Frontal cortex (tissue), 4 donors: ENCODE measurements around the gene GEMIN4. TPM values are rescaled to one million over a fixed set of nuclear protein-coding genes. Genes with fewer than 3 reads are reported as not detected.
"Not testable (repeated sequence)": the region's sequence is repeated elsewhere in the genome, so short reads cannot be mapped to it uniquely, and the experiment has no call there.

ENCODE experiments used
- DNase-seq, 2 donors: peaks; one replicate each; pipeline ENCODE4 v3.0.0; 2012; ENCODE audit warnings: low spot score in 2 of 2
- FAIRE-seq: peaks from 2 replicates; lab custom pipeline; 2012; peaks lifted over from hg19 to GRCh38; lab: Jason Lieb, UNC
- total RNA-seq: library from RNA; depleted of rRNA; stranded (reverse); fragments of >200 nt; gene quantifications from one replicate; pipeline ENCODE4 v1.2.3, GENCODE V29; 2014
- donor health status: control.
- donor health status: control.
- donor health status: control.

GEMIN4 gene
- total RNA-seq, 1 donor from 2014 or later: 7.7 TPM

DNA sequence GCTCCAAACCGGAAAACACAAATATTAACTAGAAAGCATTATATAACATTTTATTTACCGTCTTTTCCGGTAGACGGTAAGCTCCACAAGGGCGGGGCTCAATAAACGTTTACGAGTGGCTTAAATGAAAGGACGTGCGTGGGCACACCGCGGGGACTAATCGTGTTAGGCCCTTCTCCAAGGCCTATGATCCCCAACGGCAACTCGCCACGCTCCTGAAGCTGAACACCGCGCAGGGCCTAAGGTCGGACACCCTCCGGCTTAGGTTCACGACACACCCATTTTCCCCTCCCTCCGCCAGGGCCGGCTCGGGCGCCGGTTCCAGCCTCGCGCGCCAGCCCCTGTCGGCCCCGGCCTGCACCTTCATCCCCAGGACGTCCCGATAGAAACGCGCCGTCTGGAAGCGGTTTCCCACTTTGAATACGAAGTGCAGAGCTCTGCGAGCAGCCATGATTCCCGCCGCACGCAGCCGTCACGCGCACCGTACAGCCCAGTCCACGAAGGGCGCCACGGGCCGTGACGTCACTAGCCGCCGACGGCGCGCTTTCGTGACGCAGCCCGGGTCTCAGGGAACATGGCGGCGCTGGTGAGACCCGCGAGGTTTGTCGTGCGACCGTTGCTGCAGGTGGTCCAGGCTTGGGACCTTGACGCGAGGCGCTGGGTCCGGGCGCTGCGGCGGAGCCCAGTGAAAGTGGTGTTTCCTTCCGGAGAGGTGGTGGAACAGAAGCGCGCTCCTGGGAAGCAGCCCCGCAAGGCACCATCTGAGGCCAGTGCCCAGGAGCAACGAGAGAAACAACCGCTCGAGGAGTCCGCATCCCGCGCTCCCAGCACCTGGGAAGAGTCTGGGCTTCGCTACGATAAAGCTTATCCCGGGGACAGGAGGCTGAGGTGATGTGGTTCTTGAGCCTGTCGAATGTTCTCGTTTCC, 30.0 kb upstream of the GEMIN4 start, which contains the start of the genes GLOD4 and MRM3:
Gene GLOD4, minus strand, starts transcription at position 476 of the 927 bp plus-strand sequence. Its CDS starts 25 bp downstream, at position 451.
Gene MRM3, plus strand, starts transcription at position 549 of the 927 bp plus-strand sequence. Its CDS starts 26 bp downstream, at position 575.
- peak; percentile 95 to 96 for DNase-seq
- FAIRE-seq: no peak

DNA sequence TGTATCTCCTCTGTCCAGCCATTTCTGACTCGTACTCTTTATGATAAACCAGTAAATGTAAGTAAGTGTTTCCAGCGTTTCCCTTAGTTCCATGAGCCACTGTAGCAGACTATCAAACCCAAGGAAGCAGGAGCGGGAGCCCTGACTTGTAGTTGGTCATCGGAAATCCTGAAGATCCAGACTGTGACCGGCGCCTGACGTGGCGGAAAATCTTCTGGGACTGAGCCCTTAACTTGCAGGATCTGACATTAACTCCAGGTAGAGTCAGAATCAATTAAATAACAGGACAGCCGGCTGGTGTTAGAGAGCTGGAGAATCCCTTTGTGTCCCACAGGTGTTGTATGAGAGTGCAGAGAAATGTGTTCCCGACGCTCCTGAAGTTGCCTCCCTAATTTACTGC, 26.0 kb upstream of the GEMIN4 start:
- FAIRE-seq (no peak), DNase-seq (no peak)

DNA sequence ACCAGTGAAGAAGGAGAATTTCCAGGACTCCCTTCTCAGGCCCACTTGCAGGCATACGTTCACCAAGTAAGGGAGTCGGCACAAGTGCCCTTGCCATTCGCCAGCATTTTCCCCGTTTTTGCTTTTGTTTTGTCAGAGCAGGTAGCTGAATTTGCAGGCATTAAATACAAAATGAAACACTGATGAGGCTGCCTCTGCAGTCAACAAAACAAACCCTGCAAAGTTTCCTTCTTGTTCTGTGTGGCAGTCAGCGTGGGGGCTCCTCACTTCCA, 22.2 kb upstream of the GEMIN4 start:
- FAIRE-seq (no peak), DNase-seq (no peak)

DNA sequence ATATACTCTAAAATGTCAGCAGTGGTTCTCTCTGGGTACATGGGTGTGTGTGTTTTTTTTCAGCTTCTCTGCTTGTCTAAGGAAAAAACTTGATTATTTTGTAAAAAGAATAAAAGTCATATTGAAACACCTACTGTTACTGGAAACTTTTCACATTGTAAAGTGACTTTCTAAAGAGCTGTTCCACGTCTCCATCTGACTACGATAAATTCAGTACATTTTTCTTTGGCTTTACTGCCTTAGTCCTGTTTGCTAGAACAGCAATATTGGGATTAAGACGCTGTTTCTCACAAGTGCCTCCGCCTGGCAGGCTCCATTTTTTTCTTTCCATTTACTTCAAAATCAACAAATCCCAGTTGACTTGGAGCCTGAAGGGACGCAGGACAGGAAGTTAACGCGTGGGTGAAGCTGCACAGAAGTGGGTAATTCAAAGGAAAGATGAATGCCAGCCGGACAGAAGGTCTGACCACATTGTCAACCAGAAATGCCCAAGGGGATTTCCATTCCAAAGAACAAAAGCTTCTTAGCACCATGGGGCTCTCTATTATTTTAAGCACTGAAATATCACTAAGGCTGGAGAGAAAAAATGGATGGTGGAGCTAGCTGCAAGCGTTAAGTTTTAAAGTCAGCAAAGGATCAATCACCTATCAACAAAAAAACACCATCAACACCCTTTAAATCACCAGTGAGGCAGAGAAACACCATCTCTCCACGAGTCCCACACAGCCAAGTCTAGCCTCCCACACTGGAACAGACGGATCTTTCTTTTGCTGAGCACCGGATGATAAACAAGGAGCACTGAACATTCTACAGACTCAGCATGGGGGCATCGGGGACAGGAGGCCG, 21.6 kb upstream of the GEMIN4 start:
- FAIRE-seq: no peak

DNA sequence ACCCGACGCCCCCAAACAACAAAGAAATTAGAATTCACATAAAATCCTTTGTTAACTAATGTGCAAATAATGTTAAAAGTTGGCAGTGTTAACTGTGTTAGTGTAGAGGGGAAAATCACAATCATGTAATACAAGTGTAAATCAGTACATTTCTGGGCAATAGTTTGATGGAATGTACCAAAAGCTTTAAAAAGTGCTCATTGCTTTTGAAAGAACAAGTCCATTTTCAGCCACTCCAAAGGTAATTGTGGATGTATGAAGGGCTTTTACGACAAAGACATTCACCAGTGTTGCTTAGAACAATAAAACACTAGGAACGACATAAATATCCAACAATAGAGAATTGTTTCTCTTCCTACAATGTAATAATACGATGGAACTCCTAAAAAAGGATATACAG, 21.0 kb upstream of the GEMIN4 start:
- no peak for FAIRE-seq

More for the DNA sequence above, 21.6 kb upstream of the GEMIN4 start:
- DNase-seq: no peak

DNA sequence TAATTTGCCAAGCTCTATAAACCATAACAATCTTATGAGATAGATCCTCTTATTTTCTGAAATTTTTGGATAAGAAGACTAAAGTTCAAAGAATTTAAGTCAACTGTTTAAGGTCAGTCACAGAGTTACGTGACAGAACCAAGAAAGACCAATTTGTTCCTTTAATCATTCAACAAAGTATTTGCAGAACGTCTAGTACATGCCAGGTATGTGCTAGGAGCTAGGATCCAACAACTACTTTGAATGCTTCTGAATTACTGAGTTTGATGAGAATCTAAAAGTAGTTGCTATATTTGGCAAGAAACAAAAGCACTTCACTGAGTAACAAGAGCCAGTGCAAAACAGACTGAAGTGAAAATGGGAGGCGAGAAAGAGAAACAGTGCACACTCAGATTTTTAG, 15.0 kb upstream of the GEMIN4 start:
- DNase-seq (no peak), FAIRE-seq (no peak)

More for the DNA sequence above, 21.0 kb upstream of the GEMIN4 start:
- DNase-seq: no peak

DNA sequence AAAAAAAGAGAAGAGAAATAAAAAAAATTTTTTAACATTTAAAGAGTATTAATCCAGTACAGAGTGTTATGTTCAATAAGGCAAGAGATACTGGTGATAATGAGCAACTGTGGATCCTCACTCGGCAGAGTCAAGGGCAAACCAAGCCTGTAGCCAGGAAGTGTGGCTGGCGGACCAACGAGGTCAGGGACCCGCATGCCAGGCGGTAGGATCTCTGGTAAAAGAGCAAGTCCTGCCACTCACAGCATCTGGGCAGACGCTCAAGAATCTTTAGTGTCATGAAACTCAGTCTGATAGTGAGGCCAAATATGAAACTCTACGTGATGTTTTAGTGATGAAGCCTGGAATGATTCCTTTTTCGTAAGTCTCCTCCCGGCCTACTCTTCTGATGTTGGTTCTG, 8.3 kb upstream of the GEMIN4 start:
- DNase-seq: no peak
- FAIRE-seq: no peak

DNA sequence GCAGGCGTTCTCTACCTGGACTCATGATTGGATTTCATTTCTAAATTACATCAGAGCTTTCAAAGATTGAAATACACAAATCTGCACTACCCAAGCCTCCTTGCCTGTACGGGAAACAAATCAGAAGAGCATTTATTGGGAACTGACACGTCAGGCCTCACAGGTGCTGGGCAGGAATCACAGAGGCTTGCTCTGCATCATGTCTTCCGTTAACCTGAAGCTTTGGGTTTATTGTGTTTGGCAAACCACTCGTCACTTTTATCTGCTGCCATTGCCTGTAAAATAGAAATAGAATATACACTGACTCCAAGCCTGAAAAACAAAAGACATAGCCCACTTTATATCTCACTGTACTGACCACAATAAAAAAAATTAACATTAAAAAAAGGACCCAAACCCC, 7.9 kb upstream of the GEMIN4 start:
- DNase-seq (no peak), FAIRE-seq (no peak)

DNA sequence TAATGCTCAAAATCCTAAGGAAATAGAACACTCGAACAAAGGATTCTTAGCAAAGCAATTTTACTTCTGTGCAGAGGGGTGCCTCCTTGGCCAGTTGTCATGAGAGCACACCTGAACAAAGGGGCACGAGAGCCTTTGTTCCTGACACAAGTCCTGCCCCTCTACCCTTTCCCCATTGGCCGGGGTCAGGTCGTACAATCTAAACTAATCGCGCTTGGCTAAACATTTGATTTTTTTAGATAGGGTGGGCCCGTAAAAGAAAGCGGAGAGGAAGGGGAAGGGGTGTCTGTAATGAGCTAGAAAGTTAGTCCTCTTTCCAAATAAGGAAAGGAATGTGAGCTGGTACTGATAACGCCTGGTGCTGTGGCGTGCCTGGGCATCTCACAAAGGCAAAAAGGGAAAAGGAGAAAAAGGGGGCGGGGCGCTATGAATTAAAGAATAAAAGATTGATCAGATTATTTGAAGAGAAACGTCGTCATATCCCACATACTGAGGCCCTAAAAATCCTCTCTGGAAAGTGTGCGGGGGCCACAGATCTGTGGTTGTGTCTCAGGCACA, 4.0 kb upstream of the GEMIN4 start:
- FAIRE-seq, DNase-seq: not testable (repeated sequence)

DNA sequence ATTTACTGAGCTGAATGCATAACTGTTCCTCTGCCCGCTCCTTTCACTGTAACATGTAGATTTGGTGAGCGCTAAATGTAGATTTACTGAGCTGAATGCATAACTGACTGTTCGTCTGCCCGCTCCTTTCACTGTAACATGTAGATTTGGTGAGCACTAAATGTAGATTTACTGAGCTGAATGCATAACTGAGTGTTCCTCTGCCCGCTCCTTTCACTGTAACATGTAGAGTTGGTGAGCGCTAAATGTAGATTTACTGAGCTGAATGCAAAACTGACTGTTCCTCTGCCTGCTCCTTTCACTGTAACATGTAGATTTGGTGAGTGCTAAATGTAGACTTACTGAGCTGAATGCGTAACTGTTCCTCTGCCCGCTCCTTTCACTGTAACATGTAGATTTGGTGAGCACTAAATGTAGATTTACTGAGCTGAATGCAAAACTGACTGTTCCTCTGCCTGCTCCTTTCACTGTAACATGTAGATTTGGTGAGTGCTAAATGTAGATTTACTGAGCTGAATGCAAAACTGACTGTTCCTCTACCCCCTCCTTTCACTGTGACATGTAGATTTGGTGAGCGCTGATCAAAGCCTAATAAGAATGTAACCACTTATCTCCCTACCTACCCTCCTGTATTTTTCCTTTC, 3.4 kb upstream of the GEMIN4 start:
- not testable (repeated sequence) for FAIRE-seq, DNase-seq

DNA sequence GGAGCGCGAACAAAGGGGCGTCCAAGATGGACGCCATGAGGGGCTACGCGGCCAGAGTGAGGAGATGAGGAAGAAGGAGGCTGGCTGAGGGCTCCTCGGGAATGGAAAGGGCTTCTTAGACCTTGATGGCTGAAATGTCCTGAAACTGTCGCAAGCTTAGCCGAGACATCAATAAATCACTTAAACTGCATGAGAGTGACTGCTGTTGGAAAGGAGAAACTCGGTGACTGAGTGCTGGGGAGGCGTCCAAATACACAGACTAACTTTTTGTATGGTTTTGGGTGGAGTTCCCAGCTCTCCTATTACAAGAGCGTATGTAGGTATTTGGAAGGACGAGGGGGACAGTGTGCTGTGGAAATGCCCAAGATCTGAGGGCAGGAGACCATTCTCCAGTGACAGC, 1.4 kb upstream of the GEMIN4 start:
- DNase-seq: no peak
- FAIRE-seq: no peak

DNA sequence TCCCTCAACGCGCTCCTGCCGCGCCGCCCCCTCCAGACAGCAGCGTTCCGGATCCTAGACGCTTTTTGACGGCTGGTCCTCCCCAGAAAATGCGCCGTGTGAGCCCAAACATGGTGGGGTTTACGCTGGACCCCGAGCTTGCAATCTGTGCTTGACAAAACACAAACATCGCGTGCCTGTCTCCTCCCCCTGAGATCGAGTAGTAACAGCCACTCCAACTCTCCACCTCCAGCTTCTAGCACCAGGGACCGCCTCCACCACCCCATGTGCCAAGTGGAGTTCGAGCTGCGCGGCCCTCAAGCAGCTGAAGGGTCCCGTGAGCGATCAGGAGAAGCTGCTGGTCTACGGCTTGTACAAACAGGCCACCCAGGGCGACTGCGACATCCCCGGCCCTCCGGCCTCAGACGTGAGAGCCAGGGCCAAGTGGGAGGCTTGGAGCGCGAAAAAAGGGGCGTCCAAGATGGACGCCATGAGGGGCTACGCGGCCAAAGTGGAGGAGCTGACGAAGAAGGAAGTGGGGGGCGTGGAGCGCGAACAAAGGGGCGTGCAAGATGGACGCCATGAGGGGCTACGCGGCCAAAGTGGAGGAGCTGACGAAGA, 656 bp upstream of the GEMIN4 start:
- FAIRE-seq (no peak), DNase-seq (peak in 1 of 2 donors; percentile 50)

DNA sequence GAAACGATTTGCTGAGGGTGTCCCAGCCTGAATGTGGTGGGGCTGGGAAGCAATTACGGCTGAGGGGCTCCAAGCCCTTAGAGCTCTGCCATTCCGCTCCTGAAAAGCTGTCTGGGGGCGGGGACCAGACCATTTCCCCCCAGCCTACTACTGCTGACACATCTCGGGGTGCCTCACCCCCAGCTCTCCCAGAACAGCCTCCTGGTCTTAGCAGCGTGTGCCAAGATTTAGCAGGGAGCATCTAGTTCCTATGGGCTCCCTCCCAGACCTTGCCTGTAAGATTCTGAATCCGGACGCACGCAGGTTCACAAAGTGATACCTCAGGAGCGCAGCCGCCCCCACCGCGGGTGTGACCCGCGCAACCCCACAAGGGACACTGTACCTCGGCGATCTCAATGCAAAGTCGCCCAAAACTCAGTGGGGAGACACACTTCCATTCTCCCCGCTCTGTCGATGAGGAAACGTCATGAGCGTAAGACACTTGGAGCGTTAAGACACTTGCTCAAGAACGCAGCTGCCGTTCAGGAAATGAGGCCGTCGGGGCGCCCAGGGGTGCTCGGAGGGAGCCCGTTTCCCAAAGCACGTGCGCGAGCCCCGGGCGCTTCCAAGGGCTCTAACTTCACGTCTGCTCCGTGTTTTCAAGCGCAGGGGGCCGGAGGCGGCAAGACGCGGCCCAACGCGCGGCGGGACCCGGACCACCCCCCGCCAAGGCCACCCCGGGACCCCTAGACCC, 629 bp downstream of the GEMIN4 start:
- DNase-seq (peak; percentile 35 to 55), FAIRE-seq (no peak)

DNA sequence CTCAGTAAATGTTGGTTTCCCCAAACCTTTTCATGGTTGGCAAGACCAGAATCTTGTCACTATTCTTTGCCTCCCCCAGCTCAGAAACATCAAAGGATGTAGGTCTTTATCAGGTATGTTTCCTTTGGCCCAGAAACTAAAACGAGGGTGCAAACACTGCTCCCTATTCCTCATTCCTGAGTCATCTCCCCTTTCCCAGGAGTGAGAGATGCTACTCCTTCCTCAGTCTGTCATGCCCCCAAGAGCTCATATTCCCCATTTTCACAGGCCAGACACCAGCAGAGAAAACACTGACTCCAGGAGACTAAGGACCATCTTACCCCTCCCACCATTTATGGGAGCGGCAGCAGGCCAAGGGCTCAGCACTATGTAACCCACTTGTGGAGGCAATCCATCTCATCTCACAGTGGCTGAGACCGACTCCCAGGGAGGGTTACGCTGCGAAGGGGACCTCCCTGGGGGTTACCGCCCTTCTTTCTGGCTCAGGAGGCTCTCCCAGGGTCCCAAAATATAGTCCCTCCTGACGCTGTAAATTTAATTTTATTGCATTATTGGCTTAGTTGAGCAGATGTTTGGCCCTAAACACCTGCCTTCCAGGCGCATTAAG, 1.5 kb downstream of the GEMIN4 start:
- DNase-seq (no peak), FAIRE-seq (no peak)

DNA sequence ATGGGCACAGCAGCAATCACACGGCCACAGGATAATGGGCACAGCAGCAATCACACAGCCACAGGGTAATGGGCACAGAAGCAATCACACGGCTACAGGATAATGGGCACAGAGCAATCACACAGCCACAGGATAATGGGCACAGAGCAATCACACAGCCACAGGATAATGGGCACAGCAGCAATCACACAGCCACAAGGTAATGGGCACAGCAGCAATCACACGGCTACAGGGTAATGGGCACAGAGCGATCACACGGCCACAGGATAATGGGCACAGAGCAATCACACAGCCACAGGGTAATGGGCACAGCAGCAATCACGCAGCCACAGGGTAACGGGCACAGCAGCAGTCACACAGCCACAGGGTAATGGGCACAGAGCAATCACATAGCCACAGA, 2.7 kb downstream of the GEMIN4 start:
- not testable (repeated sequence) for FAIRE-seq, DNase-seq

DNA sequence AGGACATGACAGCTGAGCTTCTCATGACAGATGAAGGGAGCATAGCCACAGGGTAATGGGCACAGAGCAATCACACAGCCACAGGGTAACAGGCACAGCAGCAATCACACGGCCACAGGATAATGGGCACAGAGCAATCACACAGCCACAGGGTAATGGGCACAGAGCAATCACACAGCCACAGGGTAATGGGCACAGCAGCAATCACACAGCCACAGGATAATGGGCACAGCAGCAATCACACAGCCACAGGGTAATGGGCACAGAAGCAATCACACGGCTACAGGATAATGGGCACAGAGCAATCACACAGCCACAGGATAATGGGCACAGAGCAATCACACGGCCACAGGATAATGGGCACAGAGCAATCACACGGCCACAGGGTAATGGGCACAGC, 3.5 kb downstream of the GEMIN4 start:
- DNase-seq, FAIRE-seq: not testable (repeated sequence)

DNA sequence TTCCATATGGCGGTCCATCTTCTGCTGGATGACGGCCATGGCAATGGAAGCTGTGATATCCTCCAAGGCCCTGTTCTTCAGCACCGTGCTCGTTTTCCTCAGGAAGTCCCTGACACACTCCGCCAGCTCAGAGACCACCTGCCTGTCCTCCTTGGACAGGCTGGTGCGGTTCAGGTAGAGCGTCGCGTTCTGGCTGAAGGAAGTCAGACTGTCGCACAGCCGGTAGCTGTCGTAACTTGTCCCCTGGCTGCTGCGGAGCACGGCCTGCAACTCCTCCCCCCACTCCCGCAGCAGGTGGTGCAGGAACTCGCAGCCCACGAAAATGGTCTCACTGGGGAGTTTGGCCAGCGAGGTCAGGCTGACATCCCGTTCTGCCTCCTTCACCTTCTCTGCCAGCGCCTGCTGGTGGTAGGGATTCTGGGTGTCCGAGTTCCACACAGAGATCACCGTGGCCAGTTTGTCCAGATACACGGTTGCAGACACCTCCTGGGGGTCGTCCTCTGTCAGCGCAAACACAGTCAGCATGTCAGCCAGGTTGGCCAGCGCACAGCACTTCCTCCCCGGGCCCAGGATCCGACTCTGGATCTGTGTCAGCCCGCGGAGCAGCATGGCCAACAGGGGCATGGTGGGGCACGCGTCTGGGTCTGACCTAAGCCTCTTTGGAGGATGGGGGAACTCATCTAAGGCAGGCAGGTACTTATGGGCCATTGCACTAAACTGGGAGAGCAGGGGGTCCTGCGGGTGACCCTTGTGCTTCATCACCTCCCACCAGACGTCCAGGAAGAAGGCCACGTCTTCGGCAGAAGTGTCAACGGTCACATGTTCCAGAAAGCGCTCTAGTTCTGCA, 5.1 kb downstream of the GEMIN4 start:
- no peak for DNase-seq
- no peak for FAIRE-seq

DNA sequence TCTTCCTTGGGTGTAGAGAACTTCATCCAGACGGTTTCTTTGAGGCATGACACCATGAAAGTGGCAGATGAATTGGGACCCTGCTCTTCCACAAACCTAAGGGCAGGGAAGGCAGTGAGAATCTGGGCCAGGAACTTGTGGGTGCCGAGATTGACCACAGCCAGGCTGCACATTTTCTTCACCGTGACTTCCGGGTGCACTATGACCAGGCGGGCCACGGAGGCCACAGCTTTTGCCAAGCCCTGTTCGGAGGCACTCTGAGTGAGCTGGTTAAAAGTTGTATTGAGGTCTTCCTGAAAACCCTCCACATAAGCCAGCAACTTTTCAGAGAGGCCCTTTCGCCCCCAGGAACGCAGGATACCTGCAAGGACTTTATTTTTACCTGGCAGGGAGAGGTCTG, 5.9 kb downstream of the GEMIN4 start:
- no peak for DNase-seq
- FAIRE-seq: no peak
